ENCODE results near the gene SLFN14.
A peak's percentile ranks its signal among the peaks of the same experiment; 100 is the strongest.
"Not testable (repeated sequence)": the region's sequence is repeated elsewhere in the genome, so short reads cannot be mapped to it uniquely, and the experiment has no call there.

The SLFN14 gene

DNA sequence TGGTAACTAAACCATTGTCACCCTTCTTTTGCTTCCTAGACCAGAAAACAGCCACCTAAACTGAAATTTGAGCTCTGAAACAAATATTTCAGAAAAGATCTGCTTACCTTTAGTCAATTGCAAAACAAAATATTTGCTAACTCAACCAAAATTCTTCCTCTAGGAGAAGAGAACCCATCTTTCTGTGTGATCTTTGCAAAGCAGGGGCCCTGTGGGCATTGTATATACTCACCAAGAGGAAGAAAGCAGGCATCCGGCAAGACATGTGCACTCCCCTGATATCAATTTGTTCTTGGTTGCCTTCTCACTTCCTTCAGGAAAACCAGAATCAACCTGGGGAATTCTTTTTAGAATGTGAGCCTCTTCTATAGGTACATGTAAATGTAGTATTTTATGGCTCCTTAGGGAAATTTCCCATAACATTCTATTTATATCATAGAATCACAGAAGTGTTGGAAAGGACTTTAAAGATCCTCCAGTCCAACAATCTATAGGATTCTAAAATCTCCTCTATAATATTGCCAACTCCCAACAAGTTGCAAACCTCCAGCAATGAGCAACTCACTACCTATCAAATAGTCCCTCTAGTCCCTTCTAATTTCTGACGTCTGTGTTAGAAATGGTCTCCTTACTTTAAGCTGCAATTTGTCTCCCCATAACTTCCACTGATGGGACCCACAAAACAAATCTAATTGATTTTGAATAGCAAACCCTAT, 966 bp downstream of the SLFN14 start:
- DNase-seq, result no peak

DNA sequence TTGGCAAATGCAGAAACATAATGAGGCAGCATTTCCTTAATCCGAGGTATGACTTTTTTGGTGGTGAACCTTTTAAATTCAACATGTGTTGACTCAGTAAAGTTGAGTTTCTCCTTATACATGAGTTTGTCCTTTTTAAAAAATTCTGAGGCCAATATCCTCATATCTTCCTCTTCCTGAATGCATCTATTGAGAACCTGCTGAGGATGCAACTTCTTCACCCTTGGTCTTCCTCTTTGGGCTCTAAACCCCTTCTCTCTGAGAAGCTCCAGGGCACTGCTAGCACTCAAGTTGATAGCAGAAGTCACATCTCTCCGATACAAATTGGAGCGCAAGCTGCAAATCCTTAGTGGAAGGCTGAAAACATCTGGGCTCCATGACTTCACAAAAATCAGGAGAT, 3.3 kb downstream of the SLFN14 start:
- no peak for DNase-seq

DNA sequence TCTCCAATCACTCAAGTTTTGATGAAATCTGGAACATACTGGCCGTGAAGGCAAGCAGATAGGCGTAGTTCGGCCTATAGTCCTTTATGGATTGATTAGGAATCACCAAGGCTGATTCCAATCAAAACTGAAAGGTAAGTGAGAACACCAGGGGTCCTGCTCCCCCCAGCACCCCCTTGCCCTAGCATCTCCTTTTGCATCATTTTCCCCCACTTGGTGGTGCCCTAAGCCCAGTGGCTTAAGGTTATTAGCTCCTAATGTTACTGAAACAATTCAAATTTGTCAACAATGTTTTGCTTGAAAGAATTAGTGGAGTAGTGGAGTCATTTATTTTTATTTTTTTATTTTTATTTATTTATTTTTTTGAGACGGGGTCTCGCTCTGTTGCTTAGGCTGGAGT, 4.9 kb downstream of the SLFN14 start:
- DNase-seq, result no peak

DNA sequence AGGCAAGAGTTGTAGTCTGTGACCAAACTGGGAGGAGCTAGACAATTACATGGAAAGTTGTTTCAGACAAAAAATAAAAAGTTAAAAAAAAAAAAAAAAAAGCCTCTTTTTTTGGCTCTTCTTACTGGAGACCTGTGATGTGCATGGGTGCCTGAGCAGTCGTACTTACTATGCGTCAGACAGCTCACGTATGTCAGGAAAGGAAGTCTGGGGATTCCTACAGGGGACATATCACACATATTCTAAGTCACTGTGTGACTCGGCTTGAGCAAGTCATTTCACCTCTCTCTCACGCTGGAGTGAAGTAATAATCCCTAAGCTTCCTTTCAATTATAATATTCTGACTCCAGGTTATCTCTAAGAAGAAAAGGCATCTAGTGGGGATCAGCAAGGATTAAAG, 6.0 kb downstream of the SLFN14 start:
- DNase-seq, result no peak

DNA sequence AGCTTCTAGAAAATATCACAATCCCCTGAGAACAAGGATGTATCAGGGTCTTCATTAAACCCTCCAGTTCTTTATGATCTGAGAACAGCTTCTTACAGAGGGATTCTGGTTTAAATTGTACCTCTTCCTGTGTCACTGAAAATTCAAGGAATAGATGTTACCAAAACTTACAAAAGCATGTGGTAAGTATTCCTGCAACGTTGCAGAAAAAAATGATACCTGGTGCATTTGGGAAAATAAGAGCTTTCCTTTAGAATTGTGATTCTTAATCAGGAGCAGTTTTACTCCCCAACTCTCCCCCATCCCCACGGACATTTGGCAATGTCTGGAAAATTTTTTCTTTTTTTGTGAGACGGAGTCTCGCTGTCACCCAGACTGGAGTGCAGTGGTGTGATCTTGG, 7.3 kb downstream of the SLFN14 start:
- DNase-seq, result no peak

DNA sequence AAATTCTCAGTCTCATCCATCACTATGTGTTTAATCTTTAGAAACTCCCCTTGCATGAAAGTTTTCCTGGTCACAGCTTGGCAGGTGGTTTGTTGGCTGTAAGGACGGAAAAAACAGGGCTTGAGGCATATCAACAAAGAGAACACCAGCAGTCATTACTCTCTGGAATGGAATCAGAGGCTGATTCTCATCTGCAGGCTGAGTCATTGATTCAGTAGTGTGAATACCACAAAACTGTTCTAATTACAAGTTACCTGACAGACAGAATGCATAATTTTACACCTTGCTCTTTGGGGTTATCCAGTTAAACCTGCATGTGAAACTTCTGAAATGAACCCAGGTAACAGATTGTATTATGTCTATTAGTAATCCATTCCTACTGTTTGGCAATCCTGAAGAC, 11.6 kb downstream of the SLFN14 start:
- DNase-seq, result no peak

DNA sequence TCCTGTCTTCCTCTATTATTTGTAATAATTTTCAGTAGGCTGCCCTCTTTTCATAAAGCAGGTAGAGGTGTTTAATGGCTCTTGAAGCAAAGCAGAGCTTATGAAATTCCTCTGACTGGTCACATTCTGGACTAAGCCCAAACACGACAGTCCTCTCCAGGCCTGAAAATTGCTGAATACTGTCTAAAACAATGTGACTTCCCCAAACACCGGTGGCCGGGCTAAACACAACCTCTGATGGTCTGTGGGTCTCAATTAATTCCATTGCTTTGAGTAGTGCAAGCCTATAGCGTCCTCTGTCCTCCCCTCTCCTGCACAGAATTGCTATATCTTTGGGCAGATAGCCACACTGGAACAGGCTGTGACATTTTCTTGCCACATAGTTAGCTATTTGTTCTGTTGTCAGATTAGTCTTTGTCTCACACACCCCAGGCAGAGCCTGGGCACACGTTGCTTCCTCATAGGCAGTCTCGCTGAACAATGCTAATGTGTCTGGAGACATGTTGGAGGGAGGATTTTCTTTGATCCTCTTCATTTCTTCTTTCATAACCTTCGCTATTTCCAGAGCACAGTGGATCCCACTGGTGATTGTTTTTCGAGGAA, 12.3 kb downstream of the SLFN14 start:
- peak in 3 of 51 donors; percentile 10 to 17 (median 11) for DNase-seq

DNA sequence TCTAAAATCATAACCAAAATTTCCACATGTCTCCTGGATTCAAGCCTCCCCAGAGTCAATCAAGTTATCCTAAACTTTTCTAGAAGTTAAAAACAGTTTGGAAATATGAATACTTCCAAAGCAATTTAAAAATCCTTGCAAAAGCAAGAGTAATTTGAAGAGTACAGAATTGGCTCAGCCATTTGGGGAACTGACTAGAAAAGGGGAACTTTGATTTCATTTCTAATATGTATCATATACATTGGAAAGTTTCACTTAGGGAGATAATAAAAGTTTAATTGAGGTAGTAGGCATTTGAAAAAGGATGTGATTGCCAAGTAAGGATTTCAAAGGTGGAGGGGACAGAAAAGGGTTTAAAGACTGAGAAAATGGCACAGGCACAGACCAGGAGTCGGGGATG, 14.1 kb downstream of the SLFN14 start:
- DNase-seq, result no peak

DNA sequence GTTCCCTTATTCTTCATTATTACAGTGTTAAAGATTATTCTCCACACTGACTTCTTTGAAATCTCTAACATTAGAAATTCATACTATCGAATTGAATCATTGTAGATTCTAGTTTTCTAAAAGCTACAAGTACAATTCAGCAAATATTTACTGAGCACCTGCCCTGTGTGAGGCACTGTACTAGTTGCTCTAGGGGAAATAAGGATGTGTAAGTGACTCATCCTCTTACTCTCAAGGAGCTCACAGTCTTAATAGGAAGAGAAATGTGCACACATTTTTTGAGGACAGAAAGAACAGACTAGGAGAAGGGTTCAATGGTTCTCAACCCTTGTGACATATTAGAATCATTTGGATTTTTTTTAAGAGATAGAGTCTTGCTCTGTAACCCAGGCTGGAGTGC, 15.5 kb downstream of the SLFN14 start:
- no peak for DNase-seq

DNA sequence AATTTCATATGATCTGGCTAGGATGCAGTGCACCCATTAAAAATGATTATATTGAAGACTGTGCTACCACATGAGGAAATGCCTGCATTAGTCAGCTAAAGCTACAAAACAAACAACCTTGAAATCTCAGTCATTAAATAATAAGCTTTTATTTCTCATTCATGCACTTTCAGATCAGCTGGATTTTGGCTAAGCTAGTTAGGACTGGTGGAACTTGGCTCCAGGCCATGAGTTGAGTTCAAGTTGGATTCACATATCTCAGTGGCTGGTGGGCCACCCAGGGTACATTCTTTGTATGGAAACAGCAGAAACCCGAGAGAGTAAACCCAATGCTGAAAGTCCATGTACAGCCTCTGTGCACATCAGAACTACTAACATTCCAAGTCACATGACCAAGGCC, 16.8 kb downstream of the SLFN14 start:
- no peak for DNase-seq

DNA sequence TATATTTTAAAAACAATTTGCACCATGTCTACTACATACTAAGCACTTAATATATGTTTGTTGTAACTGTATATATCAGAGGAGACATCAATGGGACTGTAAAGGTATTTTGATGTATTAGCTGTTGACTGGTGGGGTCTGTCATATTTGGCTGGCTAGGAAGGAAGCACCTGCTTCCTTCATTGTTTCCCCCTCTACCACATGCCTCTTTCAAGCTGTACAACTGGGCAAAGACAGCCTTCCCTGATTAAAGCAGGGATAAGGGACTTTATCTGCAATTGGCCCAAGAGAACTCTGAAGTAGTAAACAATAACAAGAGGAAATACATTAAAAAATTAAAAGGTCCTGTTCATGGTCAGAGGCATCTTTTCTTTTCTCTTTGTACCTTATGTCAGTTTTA, 17.6 kb downstream of the SLFN14 start:
- DNase-seq, result no peak

DNA sequence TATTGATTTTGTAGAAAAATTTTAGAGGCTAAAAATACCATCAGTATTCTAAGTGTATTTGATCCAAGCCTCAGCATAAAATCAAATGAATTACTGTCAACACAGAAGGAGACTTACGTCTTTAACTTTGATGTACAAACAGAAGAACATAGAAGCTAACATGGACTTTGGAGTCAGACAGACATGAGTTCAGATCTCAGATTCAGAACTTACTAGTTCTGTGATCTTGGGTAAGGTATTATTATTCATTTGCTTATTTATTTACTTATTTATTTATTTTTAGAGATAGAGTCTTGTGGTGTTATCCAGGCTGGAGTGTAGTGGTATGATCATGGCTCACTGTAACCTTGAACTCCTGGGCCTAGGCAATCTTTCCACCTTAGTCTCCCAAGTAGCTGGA, 19.2 kb downstream of the SLFN14 start:
- DNase-seq, result no peak

DNA sequence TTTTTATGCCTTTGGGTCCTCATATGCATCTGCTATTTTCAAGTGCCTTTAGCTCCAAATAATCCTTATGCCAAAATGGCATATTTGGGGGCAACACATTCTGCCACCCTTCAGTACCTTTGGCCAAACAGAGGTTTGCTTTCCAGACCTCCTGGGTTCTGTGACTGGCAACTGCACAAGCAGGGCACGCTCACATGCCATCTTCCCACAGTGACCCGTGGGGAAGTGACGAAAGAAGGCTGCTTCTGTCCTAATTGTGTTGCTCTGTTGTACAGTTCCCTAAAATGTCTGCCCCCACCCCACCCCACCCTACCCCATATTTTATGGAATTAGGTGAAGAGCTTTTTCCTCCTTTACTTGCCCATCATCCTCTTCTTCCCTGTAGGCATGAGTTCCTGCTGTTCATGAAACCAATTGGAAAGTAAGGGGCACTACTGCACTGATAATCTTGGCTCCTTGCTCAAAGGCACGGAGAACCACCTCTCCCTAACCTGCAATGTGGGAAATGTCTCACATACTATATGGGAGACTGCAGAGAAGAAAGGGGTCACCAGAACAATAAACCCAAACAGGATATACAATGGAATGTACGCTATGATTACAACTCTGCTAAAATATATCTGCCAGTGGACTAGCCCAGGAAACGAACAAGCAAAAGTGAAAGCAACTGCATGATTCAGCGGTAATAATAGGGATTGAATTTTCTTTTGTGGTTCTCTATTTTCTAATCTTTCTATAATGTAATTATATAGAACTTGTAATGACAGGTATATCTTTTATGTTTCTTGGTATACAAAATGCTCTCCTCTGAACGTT, 19.8 kb downstream of the SLFN14 start:
- peak in 9 of 51 donors; percentile 0 to 27 (median 6) for DNase-seq

DNA sequence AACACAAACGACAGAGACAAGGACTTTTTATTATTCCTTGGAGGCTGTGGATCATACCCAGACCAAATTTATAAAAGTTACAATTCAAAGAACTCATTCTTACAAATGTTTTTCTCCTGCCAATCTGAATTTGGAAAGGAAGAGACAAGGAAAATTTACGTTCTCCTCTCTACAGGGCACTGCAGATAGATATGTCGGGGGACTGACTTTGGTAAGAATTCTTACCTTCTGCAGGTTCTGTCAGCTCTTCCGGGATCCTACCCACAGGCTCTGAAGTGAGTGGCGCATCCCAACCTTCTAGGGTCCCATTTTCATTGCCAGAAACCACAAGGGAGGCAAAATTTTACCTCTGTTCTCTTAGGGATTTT, 21.0 kb downstream of the SLFN14 start:
- DNase-seq, result no peak

DNA sequence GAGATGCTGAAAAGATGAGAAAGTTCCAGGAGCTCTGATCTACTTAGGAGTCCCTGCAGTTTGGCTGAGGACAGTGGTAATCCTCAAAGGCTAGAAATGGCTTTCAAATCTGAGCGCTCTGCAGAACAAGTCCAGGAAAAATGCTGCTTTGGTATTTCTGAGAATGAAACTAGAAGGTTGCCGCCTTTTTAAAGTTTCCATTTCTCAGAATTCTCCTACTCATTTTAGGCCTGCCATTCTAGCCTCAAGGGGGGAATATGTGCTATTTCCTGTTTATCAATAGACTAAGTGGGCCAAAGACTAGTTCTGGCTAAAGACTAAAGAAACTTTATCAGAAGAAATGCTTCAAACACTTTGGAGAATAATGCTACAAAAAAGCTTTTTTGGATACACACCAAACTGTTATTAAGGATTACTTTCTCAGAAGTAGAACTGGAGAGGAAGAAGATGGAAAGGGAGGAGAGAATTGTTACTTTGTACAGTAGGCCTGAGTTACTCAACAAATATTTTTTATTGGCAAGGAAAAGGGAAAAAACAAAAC, 22.9 kb downstream of the SLFN14 start, which contains the start of gene SLFN12L:
SLFN12L (minus strand) TSS at position 78 of the 541 bp plus-strand sequence. CDS start 15,314 bp downstream, outside the sequence.
- DNase-seq, result no peak

DNA sequence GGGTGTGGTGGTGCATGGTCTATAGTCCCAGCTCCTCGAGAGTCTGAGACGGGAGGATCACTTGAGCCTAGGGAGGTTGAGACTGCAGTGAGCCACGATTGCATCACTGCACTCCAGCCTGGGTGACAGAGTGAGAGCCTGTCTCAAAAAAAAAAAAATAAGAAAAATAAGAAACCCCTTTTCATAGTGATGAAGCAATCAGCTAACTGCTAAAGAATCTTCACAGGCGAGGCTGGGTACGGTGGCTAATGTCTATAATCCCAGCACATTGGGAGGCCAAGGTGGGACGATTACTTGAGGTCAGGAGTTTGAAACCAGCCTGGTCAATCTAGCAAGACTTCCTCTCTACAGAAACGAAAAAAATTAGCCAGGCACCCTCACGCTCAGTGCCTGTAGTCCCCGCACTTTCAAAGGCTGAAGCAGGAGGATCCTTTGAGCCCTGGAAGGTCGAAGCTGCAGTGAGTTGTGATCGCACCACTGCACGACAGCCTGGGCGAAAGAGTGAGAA, 23.9 kb downstream of the SLFN14 start:
- DNase-seq, result no peak

DNA sequence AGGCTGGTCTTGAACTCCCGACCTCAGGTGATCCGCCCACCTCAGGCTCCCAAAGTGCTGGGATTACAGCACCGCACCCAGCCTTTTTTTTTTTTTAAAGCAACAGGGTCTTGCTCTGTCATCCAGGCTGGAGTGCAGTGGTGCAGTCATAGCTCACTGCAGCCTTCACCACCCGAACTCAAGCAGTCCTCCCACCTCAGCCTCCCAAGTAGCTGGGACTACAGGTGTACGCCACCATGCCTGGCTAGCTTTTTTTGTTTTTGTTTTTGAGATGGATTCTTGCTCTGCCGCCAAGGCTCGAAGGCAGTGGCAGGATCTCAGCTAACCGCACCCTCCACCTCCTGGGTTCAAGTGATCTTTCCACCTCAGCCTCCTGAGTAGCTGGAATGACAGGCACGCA, 25.2 kb downstream of the SLFN14 start:
- not testable (repeated sequence) for DNase-seq

DNA sequence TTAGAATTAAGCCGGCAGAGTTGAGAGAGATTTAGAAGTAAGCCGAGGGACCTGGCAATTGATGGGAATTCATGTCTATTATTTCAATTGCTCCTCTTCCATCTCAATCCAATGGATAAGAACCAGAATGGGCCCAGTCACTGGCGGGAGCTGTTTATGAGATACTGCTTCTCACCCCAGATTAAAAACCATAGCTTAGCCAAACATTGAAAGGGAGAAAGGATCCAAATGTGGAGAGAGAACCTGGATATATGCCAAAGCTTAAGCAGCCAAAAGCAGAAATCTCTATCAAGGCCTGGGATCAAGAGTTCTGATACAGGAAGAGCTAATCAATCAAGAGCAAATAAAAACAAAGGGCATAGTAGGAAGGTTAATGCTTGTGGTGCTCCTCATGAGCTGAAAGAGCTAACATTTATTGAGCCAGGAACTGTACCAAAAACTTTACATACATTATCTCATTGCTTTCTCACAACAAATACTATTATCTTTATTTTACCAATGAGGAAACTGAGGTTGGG, 26.0 kb downstream of the SLFN14 start:
- no peak for DNase-seq

DNA sequence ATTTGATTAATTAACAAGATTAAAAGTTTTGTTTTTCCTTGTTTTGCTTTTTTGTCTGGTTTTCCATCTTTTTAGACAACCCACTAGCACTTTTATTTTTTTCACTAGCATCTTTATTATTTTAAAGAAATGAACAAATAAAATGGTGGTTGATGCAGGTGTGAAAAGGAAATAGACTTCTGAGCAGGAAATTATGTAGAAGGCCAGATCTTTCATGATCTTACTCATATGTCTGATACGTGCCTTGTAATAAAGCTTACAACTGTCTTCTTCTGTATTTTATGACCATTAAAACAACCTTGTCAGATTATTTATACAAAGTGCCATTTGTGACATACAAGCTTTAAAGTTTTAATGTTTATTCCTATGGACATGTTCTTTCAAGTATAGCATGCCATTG, 29.5 kb downstream of the SLFN14 start:
- DNase-seq, result no peak

DNA sequence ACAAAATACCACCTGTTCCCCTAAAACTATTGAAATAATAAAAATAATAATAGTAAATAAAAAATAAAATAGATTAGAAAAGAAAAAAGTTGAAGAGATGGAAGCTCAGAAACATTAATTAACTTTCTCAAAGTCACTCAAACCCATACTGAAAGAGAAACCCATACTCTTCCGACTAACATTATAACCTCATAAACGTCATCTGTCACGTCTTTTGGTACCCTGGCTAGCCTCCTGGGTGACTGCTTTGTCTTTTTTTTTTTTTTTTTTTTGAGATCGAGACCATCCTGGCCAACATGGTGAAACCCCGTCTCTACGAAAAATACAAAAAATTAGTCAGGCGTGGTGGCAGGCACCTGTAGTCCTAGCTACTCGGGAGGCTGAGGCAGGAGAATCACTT, 30.8 kb downstream of the SLFN14 start:
- no peak for DNase-seq

DNA sequence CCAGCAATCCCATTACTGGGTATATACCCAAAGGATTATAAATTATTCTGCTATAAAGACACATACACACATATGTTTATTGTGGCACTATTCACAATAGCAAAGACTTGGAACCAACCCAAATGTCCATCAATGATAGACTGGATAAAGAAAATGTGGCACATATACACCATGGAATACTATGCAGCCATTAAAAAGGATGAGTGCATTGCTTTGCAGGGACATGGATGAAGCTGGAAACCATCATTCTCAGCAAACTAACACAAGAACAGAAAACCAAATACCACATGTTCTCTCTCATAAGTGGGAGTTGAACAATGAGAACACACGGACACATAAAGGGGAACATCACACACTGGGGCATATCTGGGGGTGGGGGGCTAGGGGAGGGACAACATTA, 31.3 kb downstream of the SLFN14 start:
- not testable (repeated sequence) for DNase-seq

DNA sequence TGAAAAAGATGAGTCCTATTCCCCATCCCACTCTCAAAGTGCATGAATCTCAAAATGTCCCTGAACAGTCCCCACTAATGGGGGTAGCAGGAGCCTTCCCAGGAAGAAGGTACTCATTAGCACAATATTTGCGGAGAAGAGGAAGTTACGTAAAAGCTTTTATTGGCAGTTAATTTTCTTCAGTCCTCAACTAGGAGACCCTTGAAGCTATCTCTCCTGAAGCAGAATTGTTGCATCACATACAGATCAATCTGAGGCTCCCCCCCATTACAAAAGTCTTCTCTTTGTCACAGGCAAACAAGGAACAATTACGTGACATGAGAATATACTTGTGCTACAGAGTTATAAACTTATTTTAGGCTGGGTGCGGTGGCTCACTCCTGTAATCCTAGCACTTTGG, 37.3 kb downstream of the SLFN14 start:
- no peak for DNase-seq
